GM12892 (cell line): ENCODE results near the gene LEF1.

ENCODE experiments used
- POLR2A ChIP-seq: IDR thresholded peaks from 2 replicates; pipeline ENCODE4 v1.6.1; 2011; ENCODE audit warnings: low read depth, low read length, control low read depth
- TAF1 ChIP-seq: IDR thresholded peaks from 2 replicates; pipeline ENCODE4 v1.6.1; 2011; ENCODE audit warnings: low read depth, mild to moderate bottlenecking, control low read depth, low read length, borderline replicate concordance

GRCh38 chr4:108119199-108119800, 49.4 kb downstream of the LEF1 start:
- no peak for TF ChIP-seq TAF1
- no peak for TF ChIP-seq POLR2A
